GM19239 (cell line): ENCODE results near the gene GNG7.

Experiments
- DNase-seq: peaks from one replicate; pipeline ENCODE4 v3.0.0; 2011; ENCODE audit warnings: low spot score; ENCODE audit not compliant: insufficient read length
- FAIRE-seq: peaks from 2 replicates; lab custom pipeline; 2011; peaks lifted over from hg19 to GRCh38; lab: Jason Lieb, UNC

The GNG7 gene

GRCh38 chr19:2727640-2727944, 25.1 kb upstream of the GNG7 start:
- no peak for FAIRE-seq
- DNase-seq = no peak

DNA sequence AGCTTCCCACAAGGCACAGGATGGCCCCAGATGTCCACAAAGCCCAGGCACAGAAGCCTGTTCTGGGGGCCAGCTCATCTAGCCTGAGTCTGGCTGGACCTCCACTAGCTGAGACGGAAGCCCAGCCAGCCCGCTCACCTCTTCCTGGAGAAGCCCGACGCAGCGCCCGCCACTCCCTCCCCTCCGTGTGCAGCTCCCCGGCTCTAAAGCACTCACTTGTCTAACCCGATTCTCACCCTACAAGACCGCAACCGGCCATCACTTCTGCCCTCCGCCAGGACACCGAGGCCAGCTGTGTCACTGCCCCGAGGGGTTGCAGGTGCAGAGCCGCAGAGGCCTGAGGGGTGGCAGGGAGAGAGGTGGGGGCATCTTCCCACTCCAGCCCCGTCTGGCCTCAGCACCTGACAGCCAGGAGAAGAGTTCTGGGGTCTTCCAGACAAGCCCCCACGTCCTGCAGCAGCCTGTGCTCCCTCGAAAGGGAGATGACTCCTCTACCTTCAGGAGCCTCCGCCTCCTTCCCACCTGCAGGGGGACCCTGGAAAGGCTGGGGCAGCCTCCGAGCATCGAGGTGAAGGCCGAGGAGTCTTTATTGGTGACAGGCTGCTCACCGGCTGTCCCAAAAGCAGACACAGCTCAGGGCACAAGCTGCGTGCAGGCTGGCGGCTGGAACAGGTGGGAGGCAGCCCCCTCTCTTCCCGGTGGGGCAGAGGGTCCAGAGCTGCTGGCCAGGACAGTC, 24.6 kb upstream of the GNG7 start:
- FAIRE-seq = no peak
- no peak for DNase-seq

- FAIRE-seq = no peak
- no peak for DNase-seq
Measured at GRCh38 chr19:2726160-2726855, 23.8 kb upstream of the GNG7 start.

DNA sequence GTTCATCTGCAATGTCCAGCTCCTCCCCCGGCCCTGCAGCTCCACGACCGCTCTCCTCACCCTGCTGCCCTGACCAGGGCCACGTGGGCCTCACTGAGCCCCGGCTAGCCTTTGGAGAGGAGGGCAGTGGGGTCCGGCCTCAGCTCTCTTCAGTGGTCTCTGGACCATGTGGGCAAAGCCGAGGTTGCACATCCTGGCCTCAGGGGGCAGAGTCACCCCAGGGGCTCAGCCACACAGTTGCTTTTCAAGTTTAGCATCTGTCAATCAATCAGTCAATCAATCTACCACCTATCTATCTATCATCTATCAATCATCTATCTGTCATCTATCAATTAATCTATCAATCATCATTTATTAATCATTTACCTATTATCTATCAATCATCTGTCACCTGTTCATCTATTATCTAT, 21.7 kb upstream of the GNG7 start:
- FAIRE-seq (no peak), DNase-seq (no peak)

GRCh38 chr19:2723747-2724146, 21.3 kb upstream of the GNG7 start:
- FAIRE-seq (no peak), DNase-seq (no peak)

GRCh38 chr19:2723345-2723715, 20.8 kb upstream of the GNG7 start:
- FAIRE-seq = no peak
- DNase-seq = no peak

DNA sequence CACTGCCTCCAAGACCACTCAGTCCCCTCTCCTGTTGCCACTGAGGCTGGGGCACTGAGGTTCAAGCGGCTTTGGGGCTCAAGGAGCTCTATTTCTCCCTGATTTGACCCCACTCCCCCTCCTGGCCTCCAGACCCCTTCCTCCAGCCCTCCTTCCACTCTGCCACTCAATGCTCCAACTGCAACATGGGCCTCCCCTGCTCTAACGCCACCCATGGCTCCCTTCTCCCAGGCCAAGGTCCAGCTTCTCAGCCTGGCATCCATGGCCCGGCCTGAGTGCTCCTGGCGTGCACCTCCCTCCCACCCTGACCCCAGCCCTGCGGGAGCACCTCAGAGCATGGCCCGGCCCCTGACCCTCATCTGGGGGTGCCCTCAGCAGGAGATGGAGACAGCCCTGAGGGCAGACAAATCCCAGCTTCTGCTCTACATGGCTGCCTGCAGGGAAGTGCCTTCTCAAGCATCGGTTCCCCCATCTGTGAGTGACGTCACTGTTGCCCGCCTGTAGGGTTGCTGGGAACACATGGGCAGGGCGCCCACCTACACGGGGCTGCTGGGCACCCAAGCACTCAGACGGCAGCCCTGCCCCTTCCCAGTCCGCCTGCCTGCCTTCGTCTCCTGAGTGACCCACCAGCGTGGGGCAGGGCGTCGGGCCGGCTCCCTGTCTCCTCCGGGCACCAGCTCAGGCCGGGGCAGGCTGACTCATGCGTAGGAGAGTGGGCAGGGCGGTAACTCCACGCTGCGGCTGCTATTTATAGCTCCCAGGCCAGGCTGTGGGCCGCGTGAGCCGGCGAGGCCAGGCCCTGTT, 20.2 kb upstream of the GNG7 start:
- FAIRE-seq (no peak), DNase-seq (no peak)

GRCh38 chr19:2721570-2722540, 19.4 kb upstream of the GNG7 start:
- FAIRE-seq (no peak), DNase-seq (no peak)

DNA sequence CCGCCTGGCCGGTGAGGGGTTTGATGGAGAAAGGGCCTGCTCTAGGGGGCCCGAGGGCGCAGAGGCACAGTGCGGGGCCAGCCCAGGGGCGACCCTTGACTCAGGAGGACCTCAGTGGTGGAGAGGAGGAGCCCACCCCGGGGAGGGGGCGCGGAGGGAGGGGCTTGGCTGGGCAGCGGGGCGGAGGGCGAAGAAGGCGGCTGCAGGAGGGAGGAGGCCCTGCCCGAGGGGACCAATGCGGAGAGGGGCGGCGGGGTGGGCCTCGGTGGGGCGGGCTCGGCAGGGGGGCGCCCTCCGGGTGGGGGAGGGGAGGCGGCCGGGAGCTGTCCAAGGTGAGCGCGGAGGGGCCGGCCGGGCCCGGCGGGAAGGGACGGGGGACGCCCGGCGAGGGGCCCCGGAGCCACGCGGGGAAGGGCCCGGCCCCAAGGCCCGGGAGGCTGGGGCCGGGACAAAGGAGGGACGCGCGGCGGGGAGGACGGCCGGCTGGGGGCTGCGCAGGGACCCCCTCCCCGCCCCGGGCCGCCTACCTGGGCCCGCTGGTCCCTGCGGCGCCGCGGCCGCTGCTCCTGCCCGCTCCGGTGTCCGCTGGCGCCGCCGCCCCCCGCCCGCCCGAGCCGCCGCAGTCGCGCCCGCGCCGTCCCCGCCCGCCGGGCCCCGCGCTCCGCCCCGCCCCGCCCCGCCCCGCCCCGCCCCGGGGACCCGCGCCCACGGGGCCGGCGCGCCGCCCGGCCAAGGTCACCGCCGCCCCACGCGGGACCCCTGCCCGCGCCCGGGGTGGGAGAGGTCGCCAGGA, 18.5 kb upstream of the GNG7 start, which contains the start of gene DIRAS1:
TSS of gene DIRAS1 (minus strand) at position 596 of the 793 bp plus-strand sequence. CDS start 3,566 bp downstream, outside the sequence.
- no peak for DNase-seq

DNA sequence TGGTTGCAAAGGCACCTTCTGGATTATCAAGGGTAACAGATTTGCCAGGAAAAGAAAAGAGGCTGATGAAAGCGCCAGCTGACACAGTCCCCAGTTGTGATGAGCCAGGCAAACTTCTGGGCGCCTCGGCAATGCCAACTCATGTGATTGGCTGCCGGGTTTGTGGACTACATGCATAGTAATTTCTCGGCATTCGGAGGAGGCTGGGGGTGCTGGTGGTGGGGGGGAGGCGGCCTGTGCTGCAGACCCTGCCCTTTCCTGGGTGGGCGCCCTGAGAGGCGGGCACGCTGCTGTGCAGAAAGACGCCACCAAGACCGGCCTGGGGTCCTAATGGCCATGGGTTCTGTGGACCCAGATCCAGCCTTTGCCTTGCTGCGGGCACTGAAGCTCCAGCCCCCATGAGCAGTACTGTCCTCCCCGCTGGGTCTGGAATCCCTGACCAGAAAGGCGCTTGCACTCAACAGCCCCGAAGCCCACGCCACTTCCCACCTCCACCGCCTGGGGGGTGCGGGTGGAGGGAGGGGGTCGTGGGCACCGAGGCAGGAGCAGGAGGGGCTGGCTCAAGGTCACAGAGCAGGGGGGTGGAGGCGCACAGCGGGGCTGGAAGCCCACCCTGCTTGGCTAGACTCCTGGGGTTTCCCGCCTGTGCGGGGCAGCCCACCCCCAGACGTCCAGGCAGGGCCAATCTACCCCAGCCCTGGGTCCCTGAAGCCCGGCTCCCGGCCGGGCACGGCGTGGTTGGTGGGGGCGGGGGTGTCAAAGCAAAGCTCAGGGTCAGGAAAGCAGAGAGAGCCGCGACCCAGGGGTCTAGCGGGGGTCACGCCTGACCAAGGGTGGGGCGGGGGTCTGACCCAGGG, 17.7 kb upstream of the GNG7 start:
- DNase-seq (no peak), FAIRE-seq (no peak)

More for the DNA sequence above, 18.5 kb upstream of the GNG7 start, which contains the start of gene DIRAS1:
- no peak for FAIRE-seq

- FAIRE-seq = no peak
- DNase-seq = no peak
Measured at GRCh38 chr19:2719232-2719735, 16.8 kb upstream of the GNG7 start.

DNA sequence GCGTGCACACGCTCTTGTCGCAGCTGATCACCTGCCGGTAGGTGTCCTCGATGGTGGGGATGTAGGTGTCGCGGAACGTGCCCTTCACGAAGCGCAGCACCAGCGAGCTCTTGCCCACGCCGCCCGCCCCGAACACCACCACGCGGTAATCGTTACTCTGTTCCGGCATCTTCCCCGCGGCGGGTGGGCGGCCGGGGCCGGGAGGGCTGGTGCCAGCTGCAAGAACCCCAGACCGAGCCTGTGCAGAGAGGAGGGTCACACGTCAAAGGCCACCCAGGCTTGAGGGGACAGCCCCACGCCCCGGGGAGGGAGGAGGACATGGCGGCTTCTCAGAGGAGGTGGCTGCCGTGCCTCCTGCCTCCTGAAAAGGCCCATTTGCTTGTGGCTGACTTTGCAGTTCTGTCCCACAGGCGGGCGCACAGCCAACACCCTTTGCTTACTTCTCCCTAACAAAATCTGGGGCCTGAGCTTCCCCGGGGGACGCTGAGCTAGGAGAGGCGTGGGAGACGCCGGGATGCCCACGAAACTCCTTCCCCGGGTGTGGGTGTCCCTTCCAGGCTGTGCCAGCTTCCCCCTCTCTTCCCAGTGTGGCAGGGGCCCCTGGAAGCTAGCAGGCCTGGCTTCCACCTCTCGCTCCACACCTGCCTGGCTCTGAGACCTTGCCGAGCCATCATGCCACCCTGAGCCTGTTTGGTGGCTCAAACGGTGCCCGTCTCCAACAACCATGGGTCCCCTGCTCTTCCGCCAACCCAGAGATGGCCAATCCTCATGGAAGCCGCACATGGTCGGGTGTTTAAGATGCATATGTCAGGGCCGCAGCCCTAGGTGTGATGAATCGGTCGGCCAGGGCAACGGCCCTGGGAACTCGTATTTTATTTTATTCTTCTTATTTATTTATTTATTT, 15.4 kb upstream of the GNG7 start:
- FAIRE-seq (no peak), DNase-seq (no peak)

DNA sequence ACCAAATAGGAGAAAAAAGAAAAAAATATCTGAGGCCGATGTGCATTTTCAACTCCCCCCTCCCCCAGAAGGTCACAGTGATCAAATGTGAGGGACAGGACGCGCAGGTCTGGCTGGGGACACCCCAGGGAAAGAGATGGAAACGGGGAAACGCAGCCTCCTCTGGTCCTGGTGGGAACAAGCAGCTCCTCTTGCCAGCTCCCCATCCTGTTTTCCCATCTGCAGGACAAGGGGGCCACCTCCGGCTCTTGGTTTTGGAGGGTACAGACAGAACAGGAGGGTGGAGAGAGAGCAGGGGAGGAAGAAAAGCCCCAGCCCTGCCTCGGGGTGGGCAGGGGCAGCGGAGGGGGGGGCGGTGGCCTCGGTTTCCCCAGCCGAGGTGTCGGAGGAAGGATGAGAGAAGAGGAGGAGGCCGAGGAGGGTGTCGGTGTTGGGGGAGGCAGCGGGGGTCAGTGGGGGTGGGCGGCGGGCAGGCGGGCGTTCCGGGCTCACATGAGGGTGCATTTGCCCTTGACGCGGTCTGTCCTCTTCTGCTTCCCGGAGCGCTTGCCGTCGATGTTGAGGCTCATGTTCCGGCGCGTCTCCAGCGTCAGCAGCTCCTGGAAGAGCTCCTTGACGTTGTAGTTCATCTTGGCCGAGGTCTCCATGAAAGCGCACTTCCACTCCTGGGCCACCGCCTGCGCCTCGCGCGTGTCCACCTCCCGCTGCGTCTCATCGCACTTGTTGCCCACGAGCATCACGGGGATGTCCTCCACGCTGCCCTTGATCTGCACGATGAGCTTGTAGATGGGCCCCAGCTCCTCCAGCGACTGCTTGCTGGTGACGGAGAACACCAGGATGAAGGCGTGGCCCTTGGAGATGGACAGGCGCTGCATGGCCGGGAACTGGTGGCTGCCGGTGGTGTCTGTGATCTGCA, 14.5 kb upstream of the GNG7 start:
- FAIRE-seq = no peak

DNA sequence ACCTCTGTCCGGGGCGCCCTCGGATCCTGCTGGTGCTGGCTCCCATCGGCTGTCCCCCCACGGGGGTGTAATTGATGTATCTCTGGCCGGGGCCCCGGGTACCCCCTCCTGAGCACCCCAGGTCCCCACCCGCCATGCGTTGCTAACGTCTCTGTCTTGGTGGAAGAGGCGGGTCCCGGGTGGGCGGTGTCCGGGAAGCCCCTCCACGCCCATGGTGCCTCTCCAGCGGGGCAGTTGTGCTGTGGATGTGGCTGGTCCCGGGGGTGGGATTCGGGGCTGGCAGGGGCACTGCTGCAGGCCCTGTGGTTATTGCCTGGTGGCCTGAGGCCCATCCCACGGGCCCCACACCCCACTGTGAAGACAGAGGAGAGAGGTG, 13.8 kb upstream of the GNG7 start:
- DNase-seq = no peak
- FAIRE-seq = no peak

More for the DNA sequence above, 14.5 kb upstream of the GNG7 start:
- DNase-seq = no peak

DNA sequence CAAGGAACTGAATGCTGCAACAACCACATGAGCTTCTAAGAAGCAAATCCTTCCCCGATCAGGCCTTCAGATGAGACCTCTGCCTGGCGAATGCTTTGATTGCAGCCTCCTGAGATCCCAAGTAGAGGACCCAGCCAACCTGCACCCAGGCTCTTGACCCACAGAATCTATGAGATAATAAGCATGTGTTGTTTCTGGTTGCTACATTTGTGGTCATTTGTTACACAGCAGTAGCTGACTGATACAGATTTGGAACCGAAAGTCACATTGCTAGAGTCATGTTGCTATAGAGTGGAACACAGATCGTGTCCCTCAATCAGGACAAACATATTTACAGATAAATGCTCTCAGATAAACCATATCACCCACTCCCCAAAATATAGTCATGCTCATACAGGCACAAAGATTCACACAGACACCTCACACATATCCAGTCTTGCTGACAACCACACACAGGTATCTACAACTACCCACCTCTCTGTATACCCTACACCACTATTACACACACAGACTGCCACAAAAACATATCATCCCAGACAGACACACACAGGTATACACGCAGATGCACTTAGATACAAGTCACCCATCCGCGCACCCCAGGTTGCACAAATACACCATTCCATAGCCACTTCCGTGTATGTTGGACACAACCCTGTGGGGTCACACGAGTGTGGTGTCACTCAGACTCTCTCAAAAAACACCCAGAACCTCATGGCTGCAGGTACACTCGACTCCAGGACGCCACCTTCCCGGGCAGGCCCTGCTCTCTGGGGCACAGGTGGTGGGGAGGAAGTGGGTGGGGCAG, 13.2 kb upstream of the GNG7 start:
- FAIRE-seq (no peak), DNase-seq (no peak)
